Measurements from ENCODE around the gene ALPK1. TPM values are rescaled to one million over a fixed set of nuclear protein-coding genes. Genes with fewer than 3 reads are reported as not detected.
A peak's percentile ranks its signal among the peaks of the same experiment; 100 is the strongest.

The ALPK1 gene
- total and polyA plus RNA-seq, 2 of the 8 experiments (the other 6 are each of a cell fraction or from before 2014, with no cell fraction given), result 0.08 to 0.43 TPM

- no peak overlapping the region for H2BK15ac ChIP-seq (ENCODE audit: low read length)
- H4K91ac ChIP-seq (replicated peaks; ENCODE audit: insufficient read length, low read length), result no peak overlapping the region
- H2AFZ ChIP-seq (ENCODE audit: low read length), result no peak overlapping the region
- DNase-seq (ENCODE audit: low read depth in 1 of 2, low spot score in 2 of 2) (no peak), FAIRE-seq (no peak)
- no peak overlapping the region for H2BK5ac ChIP-seq (ENCODE audit: low read depth, low read length)
- H2BK12ac ChIP-seq (ENCODE audit: low read depth, low read length), result no peak overlapping the region
- H3K23ac ChIP-seq (ENCODE audit: insufficient read length), result no peak overlapping the region
- no peak overlapping the region for H2BK20ac ChIP-seq (ENCODE audit: low read length)
- no peak overlapping the region for H4K8ac ChIP-seq (ENCODE audit: extremely low read depth, insufficient read depth, low read length)
- no peaks in the 10 kb centered on the region for H3K27me3 ChIP-seq (replicated peaks in 1 of 4; ENCODE audit: control insufficient read depth in 3 of 4, extremely low read depth in 1 of 4, insufficient read depth in 3 of 4, low read length in 3 of 4)
- peak overlapping the region in 1 of 4 experiments; percentile 31; a peak in 2 of 8 replicates for H3K4me3 ChIP-seq (ENCODE audit: extremely low read depth in 1 of 4, insufficient read depth in 2 of 4, low read depth in 3 of 4, low read length in 4 of 4)
- H4K5ac ChIP-seq (ENCODE audit: insufficient read length, low read depth, low read length), result no peak overlapping the region
- H3K36me3 ChIP-seq (ENCODE audit: control insufficient read depth in 2 of 4, insufficient read depth in 4 of 4, low read length in 3 of 4), result no peaks in the 10 kb centered on the region
- H4K20me1 ChIP-seq (replicated peaks in 1 of 2; ENCODE audit: control insufficient read depth in 1 of 2, insufficient read depth in 2 of 2, low read length in 2 of 2), result no peaks in the 10 kb centered on the region
- H3K9me3 ChIP-seq (ENCODE audit: insufficient read depth in 2 of 2, low read depth in 1 of 2, low read length in 1 of 2), result no peaks in the 10 kb centered on the region
- no peak overlapping the region for H2BK120ac ChIP-seq (replicated peaks; ENCODE audit: low read depth, low read length)
- ChIA-PET CTCF (ENCODE audit: partially characterized antibody) (interaction anchor here (1.0 to 2.3 kb wide), 5 partner anchors 10 to 121 kb away, joined by 3 to 12 read pairs (median 4); no protein-coding TSS in a partner anchor), POLR2A (ENCODE audit: partially characterized antibody) (interaction anchor here (1.2 to 1.3 kb wide), 2 partner anchors 9 to 18 kb away, joined by 4 to 6 read pairs; no protein-coding TSS in a partner anchor)
- H3K9ac ChIP-seq (replicated peaks in 1 of 4; ENCODE audit: extremely low read depth in 1 of 4, low read depth in 3 of 4, low read length in 3 of 4), result no peak overlapping the region
- H3K56ac ChIP-seq (replicated peaks; ENCODE audit: insufficient read length, low read depth, low read length), result no peak overlapping the region
- 23% methylated on average over 11 of the region's 11 CpGs; no CpG with 5 or more reads in 1 of the 2 experiments for WGBS, 2 experiments (ENCODE audit: extremely low coverage in 1 of 2, insufficient coverage in 1 of 2, insufficient read length in 1 of 2, insufficient replicate concordance in 2 of 2, low coverage in 1 of 2, low lambda C conversion rate in 2 of 2, missing lambda C conversion rate in 1 of 2)
- H3K4me1 ChIP-seq (replicated peaks in 1 of 4; ENCODE audit: control insufficient read depth in 3 of 4, insufficient read depth in 4 of 4, low read length in 3 of 4), result peaks cover 0 to 11% (median 3%) of the 10 kb centered on the region in 4 experiments; a peak in 4 of 7 replicates
- no peaks in the 10 kb centered on the region for H3K79me1 ChIP-seq (ENCODE audit: low read depth, low read length)
- H3K79me2 ChIP-seq (ENCODE audit: control insufficient read depth in 1 of 2, insufficient read depth in 2 of 2, low read length in 2 of 2), result no peaks in the 10 kb centered on the region
- no peak overlapping the region for H2AK5ac ChIP-seq (ENCODE audit: low read depth, low read length)
- no peak overlapping the region for H3K4ac ChIP-seq (replicated peaks; ENCODE audit: insufficient read length, low read depth, low read length)
- no peak overlapping the region for H3K27ac ChIP-seq (ENCODE audit: low read depth, low read length)
- peak overlapping the region; percentile 24 to 36; a peak in 3 of 4 replicates for H3K4me2 ChIP-seq (ENCODE audit: insufficient read depth in 1 of 2, low read depth in 2 of 2, low read length in 2 of 2)
- no peaks in the 10 kb centered on the region for H3K23me2 ChIP-seq (ENCODE audit: low read depth, low read length)
- H3K14ac ChIP-seq (ENCODE audit: insufficient read length), result no peak overlapping the region
- no peak overlapping the region for H3K18ac ChIP-seq (ENCODE audit: extremely low read depth, low read length)
These were observed 106.2 kb downstream of the ALPK1 start for GRCh38 chr4:112403101-112403945.
